ENCODE data around the gene DERL2.
"Not testable (repeated sequence)": the region's sequence is repeated elsewhere in the genome, so short reads cannot be mapped to it uniquely, and the experiment has no call there.

DERL2 gene

DNA sequence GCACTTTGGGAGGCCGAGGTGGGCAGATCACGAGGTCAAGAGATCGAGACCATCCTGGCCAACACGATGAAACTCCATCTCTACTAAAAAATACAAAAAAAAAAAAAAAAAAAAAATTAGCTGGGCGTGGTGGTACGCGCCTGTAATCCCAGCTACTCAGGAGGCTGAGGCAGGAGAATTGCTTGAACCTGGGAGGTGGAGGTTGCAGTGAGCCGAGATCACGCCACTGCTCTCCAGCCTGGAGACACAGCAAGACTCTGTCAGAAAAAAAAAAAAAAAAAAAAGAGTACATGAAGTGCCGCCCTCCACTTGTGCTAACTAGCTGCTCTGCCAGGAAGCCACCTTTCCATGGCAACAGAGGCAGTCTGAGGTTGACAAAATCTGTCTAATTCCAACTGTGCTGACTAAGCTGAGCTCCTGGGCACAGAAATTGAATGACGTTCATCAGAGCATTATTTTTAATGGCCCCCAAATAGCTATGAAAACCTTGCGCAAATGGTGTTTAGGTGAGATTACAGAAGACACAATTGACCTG, 50.1 kb downstream of the DERL2 start:
- DNase-seq = not testable (repeated sequence)

DNA sequence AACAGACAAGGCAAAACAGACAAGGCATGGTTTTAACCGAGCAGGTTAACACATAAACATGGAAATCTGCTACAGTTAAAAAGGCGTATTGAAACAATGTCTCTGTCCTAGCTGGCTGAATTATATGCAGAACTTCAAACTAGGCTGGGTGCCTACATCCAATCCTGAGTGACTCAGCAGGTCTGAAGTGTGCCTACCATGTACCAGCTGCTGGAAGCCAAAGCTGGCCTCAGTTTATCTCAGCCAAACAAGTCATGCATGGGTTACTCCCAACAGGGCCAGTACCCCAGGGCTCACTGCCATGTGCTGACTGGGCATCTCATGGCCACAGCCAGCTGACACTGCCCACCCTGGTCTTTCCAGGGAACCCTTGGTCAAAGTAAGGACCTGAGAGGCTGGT, 51.0 kb downstream of the DERL2 start:
- no peak for DNase-seq

DNA sequence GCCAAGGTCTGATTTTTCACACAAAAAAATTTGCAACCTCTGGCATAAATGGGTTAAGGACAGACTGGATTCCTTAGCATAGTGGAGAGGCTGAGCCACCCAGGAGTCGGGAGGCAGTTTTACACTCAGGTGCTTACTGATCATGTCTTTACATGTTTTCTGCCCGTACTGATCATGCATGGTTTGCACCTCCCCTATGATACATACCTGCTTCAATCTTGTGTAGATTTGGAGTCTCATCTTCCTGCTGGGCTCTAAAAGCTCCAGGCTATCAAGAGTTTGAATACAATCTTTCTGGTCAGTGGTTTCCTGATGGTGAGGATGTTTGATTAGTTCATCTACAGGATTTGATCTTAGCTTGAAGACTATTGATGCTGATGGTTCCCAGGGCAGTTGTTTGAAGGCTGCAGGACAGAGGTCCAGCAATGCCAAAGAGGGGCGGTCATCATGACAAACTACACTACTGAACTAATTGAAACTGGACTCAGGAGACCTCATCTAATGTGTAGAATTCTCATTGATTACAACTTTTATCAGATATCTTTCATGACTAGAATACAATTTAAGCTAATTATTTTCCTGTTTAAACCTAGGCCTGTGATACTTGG, 53.9 kb downstream of the DERL2 start:
- no peak for DNase-seq

DNA sequence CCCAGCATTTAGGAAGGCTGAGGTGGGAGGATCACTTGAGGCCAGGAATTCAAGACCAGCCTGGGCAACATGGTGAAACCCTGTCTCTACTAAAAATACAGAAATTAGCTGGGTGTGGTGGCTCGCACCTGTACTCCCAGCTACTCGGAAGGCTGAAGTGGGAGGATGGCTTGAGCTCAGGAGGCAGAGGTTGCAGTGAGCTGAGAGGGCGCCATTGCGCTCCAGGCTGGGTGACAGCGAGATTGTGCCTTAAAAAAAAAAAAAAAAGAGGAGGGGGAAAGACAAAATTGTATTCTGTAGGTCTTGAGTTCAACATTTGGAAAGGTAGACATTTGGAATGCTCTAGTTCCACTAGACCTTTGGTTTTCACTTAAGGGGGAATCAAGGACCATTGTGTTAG, 54.7 kb downstream of the DERL2 start:
- not testable (repeated sequence) for DNase-seq

DNA sequence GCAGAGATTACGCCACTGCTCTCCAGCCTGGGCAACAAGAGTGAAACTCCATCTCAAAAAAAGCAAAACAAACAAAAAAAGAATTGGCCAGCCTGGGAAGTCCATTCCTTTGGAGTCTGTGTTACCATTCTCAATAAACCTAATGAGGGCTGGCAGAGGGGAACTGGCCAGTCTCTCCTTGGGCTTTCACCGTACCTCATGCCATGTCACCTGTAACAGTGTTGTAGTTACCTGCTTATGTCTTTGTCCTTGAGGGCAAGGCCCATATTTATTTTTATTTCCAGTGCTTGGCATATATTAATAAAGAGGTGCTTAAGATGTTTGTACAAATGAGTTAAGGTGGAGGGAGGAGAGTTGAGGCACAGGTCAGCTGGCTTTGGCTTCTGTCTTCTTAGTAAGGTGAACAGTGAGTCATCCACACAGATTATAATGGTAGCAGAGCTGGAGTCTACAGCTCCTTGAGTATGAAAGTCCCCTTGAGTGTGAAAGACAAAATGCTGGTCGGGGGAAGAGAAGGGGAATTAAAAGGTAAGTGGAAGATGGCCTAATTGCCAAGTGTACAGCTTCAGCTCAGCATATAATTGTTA, 55.5 kb downstream of the DERL2 start:
- no peak for DNase-seq

DNA sequence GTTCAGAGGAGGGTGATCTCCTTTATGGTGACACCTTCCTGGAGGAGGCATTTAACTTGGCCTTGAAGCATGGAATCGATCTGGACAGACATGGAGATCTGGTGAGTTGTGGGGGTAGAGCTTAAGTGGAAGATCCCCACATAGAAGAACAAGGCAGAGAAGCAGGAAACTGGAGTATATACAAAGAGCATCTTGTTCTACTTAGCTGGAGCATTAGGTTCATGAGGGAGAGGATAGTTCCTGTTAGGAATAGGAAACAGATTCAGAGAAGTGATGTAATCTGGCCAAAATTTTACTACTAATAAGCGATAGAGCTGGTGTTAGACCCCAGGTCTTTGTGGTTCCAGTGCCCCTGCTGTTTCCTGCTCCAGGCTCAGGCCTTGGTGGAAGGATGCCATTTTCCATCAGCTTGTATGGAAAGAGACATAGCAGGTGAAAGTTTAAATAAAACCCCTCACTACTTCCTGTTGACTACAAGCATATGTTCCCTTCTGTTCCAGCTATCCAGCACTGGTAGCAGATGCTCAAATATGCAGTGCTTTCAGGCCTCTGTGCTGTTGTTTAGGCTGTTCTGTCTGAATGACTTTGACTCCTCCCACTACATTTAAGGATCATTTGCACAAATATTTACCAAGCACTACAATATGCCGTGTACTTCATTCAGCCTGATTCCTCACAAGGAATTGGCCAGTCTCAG, 56.6 kb downstream of the DERL2 start:
- no peak for DNase-seq

DNA sequence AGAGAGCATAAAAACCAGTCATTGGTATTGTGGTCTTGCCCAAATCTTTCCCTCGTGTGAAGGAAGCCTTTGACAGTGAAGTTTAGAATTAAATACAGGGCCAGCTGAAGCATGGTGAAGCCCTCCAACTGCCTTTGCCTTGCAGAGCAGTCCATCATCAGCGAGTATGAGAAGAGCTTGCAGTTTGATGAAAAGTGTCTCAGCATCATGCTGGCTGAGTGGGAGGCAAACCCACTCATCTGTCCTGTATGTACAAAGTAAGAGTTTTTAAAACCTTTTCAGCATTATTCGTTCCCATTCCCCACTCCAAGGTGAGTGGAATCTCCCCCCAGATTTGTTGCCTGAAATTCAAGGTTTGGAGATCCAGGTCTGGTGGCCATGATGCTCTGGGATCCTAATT, 60.2 kb downstream of the DERL2 start:
- DNase-seq = no peak

DNA sequence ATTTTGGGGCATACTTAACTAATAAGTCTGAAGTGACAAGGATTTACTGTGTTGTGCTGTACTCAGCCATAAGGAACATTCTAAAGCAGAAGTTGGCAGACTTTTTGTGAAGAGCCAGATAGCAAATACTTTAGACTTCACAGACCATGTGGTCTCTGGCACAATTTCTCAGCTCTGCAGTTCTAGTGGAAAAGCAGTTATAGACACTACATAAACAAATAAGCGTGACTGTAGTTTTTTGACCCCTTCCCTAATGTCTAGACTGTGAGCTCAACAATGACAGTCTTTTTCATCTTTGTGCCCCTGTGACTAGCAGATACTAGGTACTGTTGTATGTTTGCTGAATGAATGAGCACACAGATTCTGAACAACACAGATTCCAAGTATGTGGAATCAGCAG, 61.1 kb downstream of the DERL2 start:
- DNase-seq = no peak

DNA sequence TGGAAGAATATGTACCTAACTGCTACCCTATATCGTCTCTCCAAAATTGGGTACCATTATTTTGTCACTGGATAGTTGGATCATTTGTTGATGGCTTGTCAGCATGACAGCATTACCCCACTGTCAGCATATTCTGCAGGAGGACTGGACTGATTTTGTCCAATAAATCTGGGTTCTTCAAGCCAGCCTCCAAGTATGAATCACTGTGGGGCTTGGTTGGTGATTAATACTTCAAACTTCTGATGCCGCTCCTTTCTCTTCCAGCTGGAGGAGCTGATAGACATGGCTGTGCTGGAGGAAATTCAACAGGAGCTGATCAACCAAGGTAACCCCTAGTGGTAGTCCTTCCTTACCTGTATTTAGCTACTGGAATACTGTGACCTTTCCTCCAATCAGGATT, 63.5 kb downstream of the DERL2 start:
- DNase-seq = no peak
